BJ (cell line): ENCODE results near the gene IL1RL2. TPM values are rescaled to one million over a fixed set of nuclear protein-coding genes. Genes with fewer than 3 reads are reported as not detected.

Experiments used
- CTCF ChIA-PET: fragments of 350-600 bp; formaldehyde crosslinking; extraction: SDS; loops from one replicate; lab custom pipeline; 2021; ENCODE audit warnings: antibody characterized with exemption, inconsistent platforms; lab: Yijun Ruan, JAX
- POLR2A ChIA-PET: fragments of 300-600 bp; sonication (Branson Sonifier 250); formaldehyde crosslinking; extraction: SDS; loops from one replicate; lab custom pipeline; 2021; ENCODE audit warnings: antibody characterized with exemption; lab: Charles Lee
- DNase-seq: peaks from one replicate; pipeline ENCODE4 v3.0.0-alpha.2; 2011; ENCODE audit warnings: low read depth
- H3K27me3 ChIP-seq: 2 replicates; pipeline ENCODE4 v1.6.0; 2011; ENCODE audit warnings: low read length; ENCODE audit not compliant: control insufficient read depth, insufficient read depth
- H3K36me3 ChIP-seq: 2 replicates; pipeline ENCODE4 v1.5.1; 2011; ENCODE audit warnings: low read length; ENCODE audit not compliant: control insufficient read depth, insufficient read depth
- H3K4me3 ChIP-seq: 2 replicates; pipeline ENCODE4 v1.5.1; 2011; ENCODE audit warnings: low read depth, mild to moderate bottlenecking, control low read depth, low read length
- CTCF ChIP-seq: IDR thresholded peaks from 2 replicates; pipeline ENCODE4 v1.5.1; 2011; ENCODE audit warnings: low read depth, mild to moderate bottlenecking, control low read depth, inconsistent platforms, low read length, moderate library complexity; ENCODE audit not compliant: insufficient read depth
- polyA plus RNA-seq: library from polyadenylated mRNA; depleted of rRNA; stranded (reverse); fragments of >200 nt; gene quantifications from 2 replicates; pipeline ENCODE4 v1.2.3, GENCODE V29; 2011

Gene IL1RL2
- polyA plus RNA-seq, 1 experiment = 0.09 TPM

- POLR2A ChIA-PET = no interaction called here
- no peaks in the 10 kb centered on the region for H3K36me3 ChIP-seq
- TF ChIP-seq CTCF = 0 out of 2 replicates have a peak, but pooled peaks have one; percentile 9
- no peak for DNase-seq
- peaks cover 4% of the 10 kb centered on the region for H3K27me3 ChIP-seq
- H3K4me3 ChIP-seq = no peak overlapping the region
- CTCF ChIA-PET = interaction anchor here (1.4 kb wide), 1 partner anchor 13 kb away, joined by 4 read pairs; no protein-coding TSS in a partner anchor
Measured at GRCh38 chr2:102266204-102266603, 79.4 kb downstream of the IL1RL2 start.

- ChIA-PET POLR2A (no interaction called here), CTCF (interaction anchor here (0.7 to 1.4 kb wide), 3 partner anchors 10 to 26 kb away, joined by 3 to 4 read pairs (median 3); no protein-coding TSS in a partner anchor)
- no peaks in the 10 kb centered on the region for H3K36me3 ChIP-seq
- TF ChIP-seq CTCF = no peak
- no peak overlapping the region for H3K4me3 ChIP-seq
- H3K27me3 ChIP-seq = peaks cover 4% of the 10 kb centered on the region
- DNase-seq = no peak
Measured at GRCh38 chr2:102267774-102268173, 81.0 kb downstream of the IL1RL2 start.

GRCh38 chr2:102268510-102269199 is 81.8 kb downstream of the IL1RL2 start:
- ChIA-PET CTCF (interaction anchor here (1.1 to 1.3 kb wide), 2 partner anchors 13 to 15 kb away, joined by 3 read pairs; no protein-coding TSS in a partner anchor), POLR2A (no interaction called here)
- peak; percentile 80 for DNase-seq
- H3K36me3 ChIP-seq = no peaks in the 10 kb centered on the region
- TF ChIP-seq CTCF = no peak
- no peak overlapping the region for H3K4me3 ChIP-seq
- peaks cover 4% of the 10 kb centered on the region for H3K27me3 ChIP-seq

GRCh38 chr2:102269200-102269524 is 82.3 kb downstream of the IL1RL2 start:
- Histone ChIP-seq H3K27me3 (peaks cover 4% of the 10 kb centered on the region), H3K36me3 (no peaks in the 10 kb centered on the region), H3K4me3 (no peak overlapping the region)
- ChIA-PET POLR2A (no interaction called here), CTCF (interaction anchor here (1.1 to 1.3 kb wide), 2 partner anchors 12 to 14 kb away, joined by 3 read pairs; no protein-coding TSS in a partner anchor)
- TF ChIP-seq CTCF = no peak
- DNase-seq = no peak

GRCh38 chr2:102271844-102272243 is 85.0 kb downstream of the IL1RL2 start:
- TF ChIP-seq CTCF = no peak
- ChIA-PET CTCF (no interaction called here), POLR2A (no interaction called here)
- Histone ChIP-seq H3K36me3 (no peaks in the 10 kb centered on the region), H3K4me3 (no peak overlapping the region), H3K27me3 (peaks cover 2% of the 10 kb centered on the region; the same call in 1 of the 2 replicates)
- DNase-seq = no peak
